ENCODE results near the gene YAE1. TPM values are rescaled to one million over a fixed set of nuclear protein-coding genes. Genes with fewer than 3 reads are reported as not detected.

The YAE1 gene
- total RNA-seq (10 to 100 TPM; 33.7 to 37.6 TPM), polyA plus RNA-seq (10 to 100 TPM; 10.9 to 20.6 (median 17.6) TPM), total RNA-seq (4.4 to 14.9 (median 8.1) reads per million in 6 experiments)

- DNase-seq (peak; percentile 67 to 89 (median 78)), ATAC-seq (peak; percentile 91 to 97)
- Mint-ChIP-seq H3K9me3 (no peaks in the 10 kb centered on the region), H3K27ac (peak within 1 kb of the TSS; percentile 97 to 99 (median 98)), H3K27me3 (peaks cover 0 to under 1% (median 0%) of the 10 kb centered on the region in 5 donors), H3K36me3 (peaks cover 2 to 14% (median 4%) of the 10 kb centered on the region in 3 donors), H3K4me3 (peak within 1 kb of the TSS; percentile 98 to 100 (median 99)), H3K4me1 (peaks cover 10 to 36% (median 32%) of the 10 kb centered on the region in 4 donors)
- POLR2A ChIA-PET, result interaction anchor here (0.7 to 1.2 kb wide), 2 partner anchors 57 to 167 kb away, joined by 4 to 7 read pairs; partner anchors contain the start of gene RALA
Measured at GRCh38 chr7:39566023-39566921, at the start of gene YAE1. YAE1 (plus strand) TSS chr7:39566404; CDS start chr7:39566419, 15 bp downstream.

- no peak for DNase-seq
- ATAC-seq, result no peak
- peaks cover 0 to 6% (median 1%) of the 10 kb centered on the region in 5 donors for H3K27me3 Mint-ChIP-seq
- no peak overlapping the region for H3K4me3 Mint-ChIP-seq
- no peaks in the 10 kb centered on the region for H3K9me3 Mint-ChIP-seq
- POLR2A ChIA-PET, result no interaction called here
- no peaks in the 10 kb centered on the region for H3K36me3 Mint-ChIP-seq
- no peak overlapping the region for H3K27ac Mint-ChIP-seq
- H3K4me1 Mint-ChIP-seq, result peaks cover 0 to 2% (median 0%) of the 10 kb centered on the region in 4 donors
Measured at GRCh38 chr7:39516498-39516897, 49.7 kb upstream of the YAE1 start.

- POLR2A ChIA-PET, result no interaction called here
- H3K27me3 Mint-ChIP-seq, result peaks cover 1 to 7% (median 6%) of the 10 kb centered on the region in 5 donors
- H3K9me3 Mint-ChIP-seq, result peaks cover 0 to 1% (median 0%) of the 10 kb centered on the region in 9 donors
- DNase-seq, result no peak
- no peak overlapping the region for H3K27ac Mint-ChIP-seq
- no peak for ATAC-seq
- no peaks in the 10 kb centered on the region for H3K36me3 Mint-ChIP-seq
- peaks cover 0 to 2% (median 0%) of the 10 kb centered on the region in 4 donors for H3K4me1 Mint-ChIP-seq
- H3K4me3 Mint-ChIP-seq, result no peak overlapping the region
Measured at GRCh38 chr7:39517240-39517639, 49.0 kb upstream of the YAE1 start.

- Mint-ChIP-seq H3K4me1 (no peaks in the 10 kb centered on the region), H3K9me3 (peaks cover 0 to 3% (median 0%) of the 10 kb centered on the region in 9 donors), H3K27me3 (peaks cover 4 to 18% (median 13%) of the 10 kb centered on the region in 5 donors), H3K36me3 (no peaks in the 10 kb centered on the region), H3K27ac (no peak overlapping the region), H3K4me3 (no peak overlapping the region)
- POLR2A ChIA-PET, result no interaction called here
- ATAC-seq (no peak), DNase-seq (no peak)
Measured at GRCh38 chr7:39525926-39526325, 40.3 kb upstream of the YAE1 start.

- Mint-ChIP-seq H3K36me3 (no peaks in the 10 kb centered on the region), H3K4me1 (no peaks in the 10 kb centered on the region)
- no peak for ATAC-seq
Measured at GRCh38 chr7:39526666-39527065, 39.5 kb upstream of the YAE1 start.

GRCh38 chr7:39527296-39527695 lies 38.9 kb upstream of the YAE1 start:
- no peaks in the 10 kb centered on the region for H3K36me3 Mint-ChIP-seq
- H3K4me3 Mint-ChIP-seq, result no peak overlapping the region
- peaks cover 3 to 15% (median 10%) of the 10 kb centered on the region in 5 donors for H3K27me3 Mint-ChIP-seq
- H3K4me1 Mint-ChIP-seq, result no peaks in the 10 kb centered on the region
- peaks cover 0 to 1% (median 0%) of the 10 kb centered on the region in 9 donors for H3K9me3 Mint-ChIP-seq
- H3K27ac Mint-ChIP-seq, result no peak overlapping the region
- DNase-seq (no peak), ATAC-seq (no peak)
- POLR2A ChIA-PET, result no interaction called here

More at GRCh38 chr7:39526666-39527065, 39.5 kb upstream of the YAE1 start:
- H3K4me3 Mint-ChIP-seq, result no peak overlapping the region
- H3K27me3 Mint-ChIP-seq, result peaks cover 4 to 18% (median 13%) of the 10 kb centered on the region in 5 donors
- no peak for DNase-seq
- no peak overlapping the region for H3K27ac Mint-ChIP-seq
- POLR2A ChIA-PET, result no interaction called here
- H3K9me3 Mint-ChIP-seq, result peaks cover 0 to 3% (median 0%) of the 10 kb centered on the region in 9 donors

- Mint-ChIP-seq H3K27me3 (peaks cover 3 to 15% (median 10%) of the 10 kb centered on the region in 5 donors), H3K9me3 (no peaks in the 10 kb centered on the region), H3K27ac (no peak overlapping the region), H3K36me3 (no peaks in the 10 kb centered on the region), H3K4me3 (no peak overlapping the region), H3K4me1 (no peaks in the 10 kb centered on the region)
- DNase-seq (no peak), ATAC-seq (no peak)
- POLR2A ChIA-PET, result no interaction called here
Measured at GRCh38 chr7:39527951-39528350, 38.3 kb upstream of the YAE1 start.

GRCh38 chr7:39528849-39529248 lies 37.4 kb upstream of the YAE1 start:
- H3K27ac Mint-ChIP-seq, result no peak overlapping the region
- H3K27me3 Mint-ChIP-seq, result peaks cover 1 to 15% (median 10%) of the 10 kb centered on the region in 5 donors
- POLR2A ChIA-PET, result no interaction called here
- H3K4me3 Mint-ChIP-seq, result no peak overlapping the region
- no peaks in the 10 kb centered on the region for H3K4me1 Mint-ChIP-seq
- H3K9me3 Mint-ChIP-seq, result no peaks in the 10 kb centered on the region
- ATAC-seq, result no peak
- H3K36me3 Mint-ChIP-seq, result no peaks in the 10 kb centered on the region
- no peak for DNase-seq

- Mint-ChIP-seq H3K27me3 (peaks cover 1 to 10% (median 8%) of the 10 kb centered on the region in 5 donors), H3K4me1 (no peaks in the 10 kb centered on the region), H3K4me3 (no peak overlapping the region), H3K27ac (no peak overlapping the region), H3K36me3 (no peaks in the 10 kb centered on the region), H3K9me3 (no peaks in the 10 kb centered on the region)
- no peak for DNase-seq
- no peak for ATAC-seq
- POLR2A ChIA-PET, result no interaction called here
Measured at GRCh38 chr7:39529582-39529981, 36.6 kb upstream of the YAE1 start.

GRCh38 chr7:39530971-39531370 lies 35.2 kb upstream of the YAE1 start:
- Mint-ChIP-seq H3K4me3 (no peak overlapping the region), H3K9me3 (no peaks in the 10 kb centered on the region), H3K27ac (no peak overlapping the region), H3K27me3 (peaks cover 0 to 5% (median 2%) of the 10 kb centered on the region in 5 donors), H3K36me3 (no peaks in the 10 kb centered on the region), H3K4me1 (no peaks in the 10 kb centered on the region)
- POLR2A ChIA-PET, result no interaction called here
- no peak for ATAC-seq
- DNase-seq, result no peak

- no peak for DNase-seq
- ATAC-seq, result no peak
- no peaks in the 10 kb centered on the region for H3K4me1 Mint-ChIP-seq
- H3K27ac Mint-ChIP-seq, result no peak overlapping the region
- H3K4me3 Mint-ChIP-seq, result no peak overlapping the region
- H3K9me3 Mint-ChIP-seq, result no peaks in the 10 kb centered on the region
- H3K36me3 Mint-ChIP-seq, result no peaks in the 10 kb centered on the region
- peaks cover 0 to 5% (median 2%) of the 10 kb centered on the region in 5 donors for H3K27me3 Mint-ChIP-seq
- POLR2A ChIA-PET, result interaction anchor here (0.6 kb wide), 1 partner anchor 275 kb away, joined by 3 read pairs; no protein-coding TSS in a partner anchor
Measured at GRCh38 chr7:39531818-39532217, 34.4 kb upstream of the YAE1 start.

GRCh38 chr7:39532832-39533231 lies 33.4 kb upstream of the YAE1 start:
- Mint-ChIP-seq H3K27ac (no peak overlapping the region), H3K9me3 (no peaks in the 10 kb centered on the region), H3K4me1 (no peaks in the 10 kb centered on the region), H3K36me3 (no peaks in the 10 kb centered on the region), H3K27me3 (peaks cover 0 to 5% (median 0%) of the 10 kb centered on the region in 5 donors), H3K4me3 (no peak overlapping the region)
- DNase-seq, result no peak
- ATAC-seq, result no peak
- POLR2A ChIA-PET, result no interaction called here

GRCh38 chr7:39534599-39534998 lies 31.6 kb upstream of the YAE1 start:
- POLR2A ChIA-PET, result no interaction called here
- Mint-ChIP-seq H3K9me3 (no peaks in the 10 kb centered on the region), H3K36me3 (no peaks in the 10 kb centered on the region), H3K27ac (no peak overlapping the region), H3K4me3 (no peak overlapping the region), H3K4me1 (no peaks in the 10 kb centered on the region), H3K27me3 (peaks cover 0 to 5% (median 0%) of the 10 kb centered on the region in 5 donors)
- ATAC-seq (no peak), DNase-seq (no peak)

Measured in naive thymus-derived CD8-positive, alpha-beta T cell (primary cell).